GM12874 (cell line): ENCODE measurements around the gene ARSG.

ENCODE experiments used
- TF ChIP-seq, protein P1 (sequence below): IDR thresholded peaks from 2 replicates; pipeline ENCODE4 v1.5.1; 2011; ENCODE audit warnings: low read depth, mild to moderate bottlenecking, control low read depth, low read length, moderate library complexity; ENCODE audit not compliant: insufficient read depth

ARSG gene

DNA sequence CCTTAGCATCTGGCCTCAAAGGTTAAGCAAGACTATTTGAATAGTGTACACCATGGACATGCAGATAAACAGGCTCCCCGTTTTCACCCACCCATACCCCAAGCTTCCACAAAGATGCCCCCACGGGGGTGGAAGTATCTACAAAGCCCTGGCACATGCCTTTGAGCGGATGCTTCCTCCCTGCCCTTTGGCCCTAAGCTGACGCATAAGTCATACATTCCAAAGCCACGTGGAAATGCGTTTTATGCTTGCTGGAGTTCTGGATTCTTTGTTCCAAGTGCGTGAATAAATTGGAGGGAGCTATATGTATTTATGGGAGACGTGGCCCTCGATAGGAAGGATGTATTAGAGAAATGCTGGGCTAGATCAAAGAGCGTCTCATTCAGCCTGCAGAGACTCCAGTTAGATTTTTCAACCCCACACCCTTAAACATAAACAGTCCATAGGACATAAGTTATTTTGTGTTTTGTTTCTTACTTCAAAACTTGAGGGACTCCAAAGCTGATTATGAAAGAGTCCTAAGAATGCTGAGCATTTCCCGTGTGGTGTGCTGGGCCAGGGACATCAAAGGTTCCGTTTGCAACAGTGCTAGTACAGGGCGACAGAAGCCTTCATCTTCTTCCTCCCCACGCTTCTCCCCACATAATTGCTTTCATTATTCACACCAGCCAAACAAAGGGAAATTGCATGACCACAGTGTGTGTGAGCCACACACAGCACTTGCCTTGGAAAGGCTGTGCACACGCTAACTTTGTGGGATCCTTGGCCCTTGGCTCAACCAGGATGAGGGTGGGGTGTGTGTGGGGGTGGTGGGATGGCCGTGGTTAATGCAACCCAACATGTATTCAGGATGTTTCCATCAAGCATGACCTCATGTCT, 92.4 kb downstream of the ARSG start:
- TF ChIP-seq, protein P1, sequence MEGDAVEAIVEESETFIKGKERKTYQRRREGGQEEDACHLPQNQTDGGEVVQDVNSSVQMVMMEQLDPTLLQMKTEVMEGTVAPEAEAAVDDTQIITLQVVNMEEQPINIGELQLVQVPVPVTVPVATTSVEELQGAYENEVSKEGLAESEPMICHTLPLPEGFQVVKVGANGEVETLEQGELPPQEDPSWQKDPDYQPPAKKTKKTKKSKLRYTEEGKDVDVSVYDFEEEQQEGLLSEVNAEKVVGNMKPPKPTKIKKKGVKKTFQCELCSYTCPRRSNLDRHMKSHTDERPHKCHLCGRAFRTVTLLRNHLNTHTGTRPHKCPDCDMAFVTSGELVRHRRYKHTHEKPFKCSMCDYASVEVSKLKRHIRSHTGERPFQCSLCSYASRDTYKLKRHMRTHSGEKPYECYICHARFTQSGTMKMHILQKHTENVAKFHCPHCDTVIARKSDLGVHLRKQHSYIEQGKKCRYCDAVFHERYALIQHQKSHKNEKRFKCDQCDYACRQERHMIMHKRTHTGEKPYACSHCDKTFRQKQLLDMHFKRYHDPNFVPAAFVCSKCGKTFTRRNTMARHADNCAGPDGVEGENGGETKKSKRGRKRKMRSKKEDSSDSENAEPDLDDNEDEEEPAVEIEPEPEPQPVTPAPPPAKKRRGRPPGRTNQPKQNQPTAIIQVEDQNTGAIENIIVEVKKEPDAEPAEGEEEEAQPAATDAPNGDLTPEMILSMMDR = no peak

DNA sequence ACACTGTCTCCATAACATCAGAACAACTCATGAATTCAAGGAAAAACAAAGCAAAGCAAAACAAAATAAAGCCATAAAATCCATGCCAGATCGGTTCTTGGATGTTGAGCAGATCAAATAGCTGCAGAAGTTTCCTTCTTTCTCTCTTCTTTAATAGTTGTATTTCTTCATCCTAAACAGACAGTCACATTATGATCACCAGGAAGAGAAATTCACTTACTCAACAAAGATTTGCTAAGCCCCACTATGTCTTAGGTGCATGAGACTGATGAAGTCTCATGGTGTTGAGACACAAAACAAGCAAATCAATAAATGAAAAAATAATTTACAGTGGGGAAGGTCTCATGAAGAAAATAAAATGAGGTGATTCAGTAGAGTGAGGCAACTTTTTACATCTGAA, 93.2 kb downstream of the ARSG start:
- TF ChIP-seq, protein P1 = no peak

DNA sequence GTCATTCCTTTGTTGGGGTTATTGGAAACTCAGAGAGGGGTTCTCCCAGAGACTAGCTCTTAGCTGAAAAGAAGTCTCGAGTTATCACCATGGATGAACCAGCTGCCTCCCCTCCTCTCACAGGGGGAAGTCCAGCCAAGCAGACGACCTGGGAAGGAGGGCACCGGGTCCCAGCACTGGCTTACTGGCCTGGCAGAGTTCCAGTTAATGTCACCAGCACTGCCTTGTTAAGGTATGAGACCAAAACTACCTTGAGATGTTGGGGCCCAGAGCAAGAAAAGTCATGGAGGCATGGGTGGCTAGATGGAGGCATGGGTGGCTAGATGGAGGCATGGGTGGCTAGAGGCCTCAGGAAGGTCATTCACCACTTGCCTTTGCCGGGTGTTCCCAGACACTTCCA, 93.6 kb downstream of the ARSG start:
- TF ChIP-seq, protein P1 = no peak

DNA sequence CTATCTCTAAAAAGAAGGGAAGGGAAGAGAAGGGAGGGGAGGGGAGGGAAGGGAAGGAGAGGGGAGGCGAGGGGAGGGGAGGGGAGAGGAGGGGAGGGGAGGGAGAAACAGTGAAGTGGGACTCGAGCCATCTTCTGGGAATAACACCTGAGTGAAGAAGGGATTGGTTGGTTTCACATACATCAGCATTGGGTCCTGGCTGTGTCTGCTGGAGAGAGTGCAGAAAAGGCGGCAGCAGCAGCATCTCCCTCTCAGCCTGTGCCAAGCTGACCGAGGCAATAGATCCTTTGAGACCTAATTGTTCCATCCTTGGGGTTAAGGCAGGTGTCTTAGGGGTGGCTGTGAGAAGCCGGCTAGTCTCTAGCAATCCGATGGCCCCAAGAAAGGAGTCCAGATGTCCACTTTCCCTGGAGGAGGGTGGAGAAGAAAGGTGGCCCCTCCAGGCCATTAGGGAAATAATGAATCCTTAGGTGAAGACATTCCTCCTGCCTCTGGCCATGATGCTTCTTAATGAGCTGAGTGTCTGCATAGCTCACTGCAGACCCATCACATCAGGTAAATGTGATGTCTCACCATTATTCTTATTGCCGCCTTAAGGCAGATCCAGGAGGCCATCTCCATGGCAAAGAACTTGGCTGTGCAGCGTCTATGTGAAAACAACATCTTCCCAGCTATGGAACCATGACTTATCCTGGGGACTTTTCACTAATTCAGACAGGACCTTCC, 94.4 kb downstream of the ARSG start:
- TF ChIP-seq, protein P1 = no peak

DNA sequence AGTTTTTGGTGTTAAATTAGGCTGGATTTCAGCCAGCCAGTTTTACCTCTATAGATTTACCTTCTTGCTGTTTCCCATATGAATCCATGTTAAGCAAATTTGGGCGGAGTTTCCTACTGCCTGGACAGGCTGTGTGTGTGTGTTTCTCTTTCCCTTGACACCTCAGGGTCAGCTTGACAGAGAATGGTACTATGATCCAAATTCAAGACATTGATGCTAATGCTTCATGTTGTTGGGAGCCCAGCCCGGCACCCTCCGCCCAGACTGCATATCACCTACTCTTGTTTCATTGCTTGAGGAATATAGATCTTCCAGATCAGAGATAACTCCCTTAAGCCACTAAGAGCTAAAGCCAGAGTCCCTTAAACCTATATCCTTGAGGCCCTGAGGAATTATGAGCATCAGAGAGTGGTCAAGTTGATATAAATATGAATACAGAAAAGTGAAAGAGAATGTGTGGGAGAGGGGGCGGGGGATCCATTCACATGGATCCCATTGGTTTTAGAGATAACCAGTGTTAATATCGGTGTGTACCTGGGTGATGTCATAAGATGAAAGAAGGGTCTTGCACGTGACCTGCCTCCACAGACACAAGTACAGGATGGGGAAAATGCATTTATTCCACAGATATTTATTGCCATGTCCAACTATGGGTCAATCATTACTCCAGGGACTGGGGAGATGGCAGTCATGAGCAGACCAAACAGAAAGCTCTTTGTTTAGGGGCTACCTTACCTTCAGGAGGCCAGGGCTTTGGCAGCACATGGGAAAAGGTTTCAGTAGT, 96.3 kb downstream of the ARSG start:
- TF ChIP-seq, protein P1 = no peak

GRCh38 chr17:68389041-68389440, 97.7 kb downstream of the ARSG start:
- TF ChIP-seq, protein P1 = no peak

GRCh38 chr17:68390888-68391545, 99.7 kb downstream of the ARSG start:
- TF ChIP-seq, protein P1 = no peak
